Neural cell (in vitro differentiated cells): Measurements from ENCODE around the gene RET. TPM values are rescaled to one million over a fixed set of nuclear protein-coding genes. Genes with fewer than 3 reads are reported as not detected.

Source experiments
- H2AFZ ChIP-seq: fragments of 200-600, 300-800 bp; sonication (generic), shearing (Covaris generic); 2 replicates; pipeline ENCODE4 v1.6.0; 2014; ENCODE audit warnings: low read depth, mild to moderate bottlenecking, antibody characterized with exemption, low read length, moderate library complexity
- H3F3A ChIP-seq: fragments of 200-600 bp; shearing (Covaris generic); 2 replicates; pipeline ENCODE4 v1.6.1; 2016; ENCODE audit warnings: mild to moderate bottlenecking, moderate library complexity, mixed read lengths, antibody characterized with exemption, low read length; ENCODE audit not compliant: insufficient read depth, poor library complexity, severe bottlenecking
- H3K27ac ChIP-seq: fragments of 200-600, 300-800 bp; sonication (generic), shearing (Covaris generic); 2 replicates; pipeline ENCODE4 v1.5.1; 2014; ENCODE audit warnings: mild to moderate bottlenecking, low read length, moderate library complexity
- H3K27me3 ChIP-seq: fragments of 300-800, 200-600 bp; sonication (generic), shearing (Covaris generic); 2 replicates; pipeline ENCODE4 v1.6.0; 2014; ENCODE audit warnings: mild to moderate bottlenecking, low read depth, low read length, moderate library complexity; ENCODE audit not compliant: insufficient read depth
- H3K36me3 ChIP-seq: fragments of 300-800, 200-600 bp; sonication (generic), shearing (Covaris generic); 2 replicates; pipeline ENCODE4 v1.5.1; 2014; ENCODE audit warnings: mild to moderate bottlenecking, antibody characterized with exemption, low read length, moderate library complexity; ENCODE audit not compliant: insufficient read depth
- H3K4me2 ChIP-seq: fragments of 300-800, 200-600 bp; sonication (generic), shearing (Covaris generic); 2 replicates; pipeline ENCODE4 v1.6.0; 2014; ENCODE audit warnings: mild to moderate bottlenecking, low read length
- H3K4me3 ChIP-seq: fragments of 300-800, 200-600 bp; sonication (generic), shearing (Covaris generic); 2 replicates; pipeline ENCODE4 v1.5.1; 2014; ENCODE audit warnings: mild to moderate bottlenecking, low read length, moderate library complexity
- H3K79me2 ChIP-seq: fragments of 200-600 bp; shearing (Covaris generic); replicated peaks from 2 replicates; pipeline ENCODE4 v1.6.0; 2014; ENCODE audit warnings: mild to moderate bottlenecking, low read length, moderate library complexity; ENCODE audit not compliant: insufficient read depth
- H3K9ac ChIP-seq: fragments of 300-800, 200-600 bp; sonication (generic), shearing (Covaris generic); 2 replicates; pipeline ENCODE4 v1.6.1; 2016; ENCODE audit warnings: mild to moderate bottlenecking, low read length, mixed read lengths
- H3K9me2 ChIP-seq: fragments of 200-600 bp; shearing (Covaris generic); 2 replicates; pipeline ENCODE4 v1.6.1; 2016; ENCODE audit warnings: mild to moderate bottlenecking, low read length, mixed read lengths; ENCODE audit not compliant: insufficient read depth
- H3K9me3 ChIP-seq: fragments of 200-600, 300-800 bp; sonication (generic), shearing (Covaris generic); 2 replicates; pipeline ENCODE4 v1.6.1; 2016; ENCODE audit warnings: mild to moderate bottlenecking, mixed run types, low read length, moderate library complexity, mixed read lengths
- H4K20me1 ChIP-seq: fragments of 200-600 bp; shearing (Covaris generic); 2 replicates; pipeline ENCODE4 v1.6.1; 2016; ENCODE audit warnings: mild to moderate bottlenecking, mixed run types; ENCODE audit not compliant: insufficient read depth
- CTCF ChIP-seq: fragments of 450-650 bp; IDR thresholded peaks from 2 replicates; pipeline ENCODE4 v1.5.1; 2014; ENCODE audit warnings: antibody characterized with exemption, mild to moderate bottlenecking, moderate library complexity; ENCODE audit not compliant: poor library complexity, severe bottlenecking
- EP300 ChIP-seq: fragments of 450-650 bp; conservative IDR thresholded peaks from 2 replicates; pipeline ENCODE4 v1.6.1; 2014; ENCODE audit warnings: antibody characterized with exemption, mild to moderate bottlenecking, moderate library complexity; ENCODE audit not compliant: poor library complexity, severe bottlenecking
- EZH2 ChIP-seq: fragments of 200-600, 300-800 bp; shearing (Covaris generic), sonication (generic); IDR thresholded peaks from 2 replicates; pipeline ENCODE4 v1.6.1; 2014; ENCODE audit warnings: antibody characterized with exemption, low read length, borderline replicate concordance, mild to moderate bottlenecking; ENCODE audit not compliant: insufficient read depth, poor library complexity, severe bottlenecking
- MXI1 ChIP-seq: fragments of 450-650 bp; conservative IDR thresholded peaks from 2 replicates; pipeline ENCODE4 v1.6.1; 2014; ENCODE audit warnings: antibody characterized with exemption, mild to moderate bottlenecking; ENCODE audit not compliant: poor library complexity, severe bottlenecking
- POLR2AphosphoS5 ChIP-seq: IDR thresholded peaks from 2 replicates; pipeline ENCODE4 v1.6.1; 2012
- RAD21 ChIP-seq: fragments of 450-650 bp; conservative IDR thresholded peaks from 2 replicates; pipeline ENCODE4 v1.6.1; 2014; ENCODE audit warnings: antibody characterized with exemption, mild to moderate bottlenecking, moderate library complexity
- REST ChIP-seq: IDR thresholded peaks from 2 replicates; pipeline ENCODE4 v1.6.1; 2012; ENCODE audit warnings: borderline replicate concordance
- SMC3 ChIP-seq: fragments of 450-650 bp; conservative IDR thresholded peaks from 2 replicates; pipeline ENCODE4 v1.6.1; 2014; ENCODE audit warnings: antibody characterized with exemption, mild to moderate bottlenecking, moderate library complexity; ENCODE audit not compliant: poor library complexity
- TAF1 ChIP-seq: IDR thresholded peaks from 2 replicates; pipeline ENCODE4 v1.6.1; 2012; ENCODE audit warnings: low read depth
- polyA plus RNA-seq: library from polyadenylated mRNA; depleted of rRNA; stranded (reverse); fragments of >200 nt; gene quantifications from 2 replicates; pipeline ENCODE4 v1.2.3, GENCODE V29; 2014

RET gene
- polyA plus RNA-seq, 1 donor from 2014 or later: 1.7 TPM

- H3F3A ChIP-seq: no peaks in the 10 kb centered on the region
- no peaks in the 10 kb centered on the region for H3K79me2 ChIP-seq
- H2AFZ ChIP-seq: no peak overlapping the region
- H3K9me3 ChIP-seq: no peaks in the 10 kb centered on the region
- no peaks in the 10 kb centered on the region for H4K20me1 ChIP-seq
- H3K36me3 ChIP-seq: no peaks in the 10 kb centered on the region
- H3K27me3 ChIP-seq: no peaks in the 10 kb centered on the region
- no peaks in the 10 kb centered on the region for H3K9me2 ChIP-seq
- no peak overlapping the region for H3K4me2 ChIP-seq
- no peak for TF ChIP-seq REST
- TF ChIP-seq SMC3: no peak
- TF ChIP-seq EP300: no peak
- no peak for TF ChIP-seq EZH2
- no peak for TF ChIP-seq MXI1
- no peak for TF ChIP-seq TAF1
- TF ChIP-seq POLR2AphosphoS5: no peak
- no peak for TF ChIP-seq RAD21
- no peak for TF ChIP-seq CTCF
- H3K9ac ChIP-seq: no peak overlapping the region
- H3K27ac ChIP-seq: no peak overlapping the region
- H3K4me3 ChIP-seq: no peak overlapping the region
Measured at GRCh38 chr10:43028143-43028542, 48.7 kb upstream of the RET start.

DNA sequence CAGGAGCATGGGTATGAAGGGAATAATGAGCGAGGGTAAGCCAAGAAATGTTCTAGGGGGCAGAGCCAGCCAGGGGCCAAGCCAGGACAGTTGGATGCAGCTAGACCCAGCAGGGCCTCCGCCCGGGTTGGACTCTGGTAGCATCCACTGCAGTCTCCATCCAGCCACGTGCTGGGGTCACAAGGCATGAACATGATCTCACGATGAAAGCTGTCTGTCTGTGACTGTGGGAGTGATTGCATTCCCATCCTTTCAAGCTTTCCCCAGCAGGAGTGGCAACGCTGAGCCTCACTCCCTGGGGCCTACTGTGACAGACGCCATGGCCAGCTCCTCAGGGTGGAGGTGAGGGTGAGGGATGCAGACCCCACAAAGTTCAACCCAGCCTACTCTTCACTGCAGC is 47.8 kb upstream of the RET start:
- TF ChIP-seq EZH2 (no peak), MXI1 (no peak), CTCF (no peak), TAF1 (no peak)

More for the DNA sequence above, 47.8 kb upstream of the RET start:
- Histone ChIP-seq H3K27me3 (no peaks in the 10 kb centered on the region), H3K4me2 (no peak overlapping the region), H3K36me3 (no peaks in the 10 kb centered on the region), H3K27ac (no peak overlapping the region), H2AFZ (no peak overlapping the region), H4K20me1 (no peaks in the 10 kb centered on the region), H3K9me3 (no peaks in the 10 kb centered on the region), H3K4me3 (no peak overlapping the region), H3K79me2 (no peaks in the 10 kb centered on the region), H3K9me2 (no peaks in the 10 kb centered on the region), H3K9ac (no peak overlapping the region), H3F3A (no peaks in the 10 kb centered on the region)
